ENCODE results near the gene MAP3K2.
"Not testable (repeated sequence)": the region's sequence is repeated elsewhere in the genome, so short reads cannot be mapped to it uniquely, and the experiment has no call there.

The MAP3K2 gene

DNA sequence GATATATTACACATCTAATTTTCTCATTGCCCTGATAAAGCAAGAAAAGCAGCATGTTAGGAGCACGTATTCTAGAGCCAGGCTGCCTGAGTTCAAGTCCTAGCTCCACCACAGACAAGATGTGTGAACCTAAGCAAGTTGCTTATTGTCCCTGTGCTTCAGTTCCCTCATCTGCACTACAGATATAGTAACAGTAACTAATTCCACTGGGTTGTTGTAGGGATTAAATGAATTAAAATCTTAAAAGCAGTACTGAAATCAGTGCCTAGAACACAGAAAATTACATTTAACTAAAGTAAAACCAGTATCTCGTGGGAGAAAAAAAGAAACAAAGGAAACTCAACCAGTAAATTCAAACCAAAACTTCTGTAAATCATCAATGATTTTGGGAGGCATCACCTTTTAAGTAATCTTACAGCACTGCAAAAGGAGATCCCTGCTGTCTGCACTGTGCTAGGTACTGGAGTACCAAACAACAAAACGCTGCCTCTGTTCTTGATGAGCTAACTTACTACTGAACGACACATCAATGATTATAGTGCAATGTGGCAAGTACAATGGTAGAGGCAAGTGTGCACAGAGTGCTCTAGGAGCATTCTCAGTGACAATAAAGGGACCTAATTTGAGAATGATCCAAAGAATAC, 7.9 kb downstream of the MAP3K2 start:
- no peak for DNase-seq

DNA sequence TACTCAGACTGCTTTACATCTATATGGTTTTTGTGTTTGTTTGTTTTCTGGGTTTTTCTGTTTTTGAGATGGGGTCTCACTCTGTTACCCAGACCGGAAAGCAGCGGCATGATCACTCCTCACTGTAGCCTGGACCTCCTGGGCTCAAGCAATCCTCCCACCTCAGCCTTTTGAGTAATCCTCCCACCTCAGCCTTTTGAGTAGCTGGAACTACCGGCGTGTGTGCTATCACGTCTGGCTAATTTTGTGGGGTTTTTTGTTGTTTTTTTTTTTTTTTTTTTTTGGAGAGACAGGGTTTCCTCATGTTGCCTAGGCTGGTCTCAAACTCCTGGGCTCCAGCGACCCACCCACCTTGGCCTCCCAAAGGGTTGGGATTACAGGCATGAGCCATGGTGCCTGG, 9.1 kb downstream of the MAP3K2 start:
- DNase-seq: no peak

DNA sequence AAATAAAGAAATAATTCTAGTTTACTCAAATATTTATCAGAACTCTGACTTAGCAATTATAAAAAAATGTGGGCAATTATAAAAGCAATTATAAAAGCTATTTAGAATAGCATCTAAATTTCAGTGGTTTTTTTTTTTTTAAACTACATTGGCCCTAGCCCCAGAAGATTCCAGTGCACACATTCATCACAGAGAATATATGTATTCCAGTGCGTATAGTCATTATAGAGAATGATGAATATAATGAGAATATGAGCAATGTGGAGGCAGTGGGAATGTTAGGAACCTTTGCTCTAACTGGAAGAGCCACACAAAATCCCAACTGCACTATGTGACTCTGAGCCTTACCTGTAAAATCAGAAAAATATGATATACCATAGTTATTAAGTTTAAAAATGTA, 10.5 kb downstream of the MAP3K2 start:
- no peak for DNase-seq

DNA sequence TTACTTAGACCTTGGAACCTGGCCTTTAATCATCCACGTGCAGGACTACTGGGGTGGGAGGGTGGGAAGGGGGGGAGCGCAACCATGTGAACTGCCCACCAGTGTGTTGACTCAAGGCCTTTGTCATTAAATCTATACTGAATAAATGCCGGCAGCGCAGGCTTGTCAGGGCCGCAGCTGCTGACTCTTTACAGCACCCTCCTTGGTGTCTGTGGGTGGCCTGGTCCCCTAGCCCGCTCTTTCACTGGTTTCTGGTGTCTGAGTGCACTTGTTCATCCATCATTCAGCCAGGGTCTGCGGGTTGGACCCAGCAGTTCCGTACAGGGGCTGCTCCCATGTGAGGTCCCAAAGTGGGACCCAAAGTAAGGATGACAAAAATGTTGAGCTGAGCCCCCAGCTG, 11.5 kb downstream of the MAP3K2 start:
- DNase-seq: no peak

DNA sequence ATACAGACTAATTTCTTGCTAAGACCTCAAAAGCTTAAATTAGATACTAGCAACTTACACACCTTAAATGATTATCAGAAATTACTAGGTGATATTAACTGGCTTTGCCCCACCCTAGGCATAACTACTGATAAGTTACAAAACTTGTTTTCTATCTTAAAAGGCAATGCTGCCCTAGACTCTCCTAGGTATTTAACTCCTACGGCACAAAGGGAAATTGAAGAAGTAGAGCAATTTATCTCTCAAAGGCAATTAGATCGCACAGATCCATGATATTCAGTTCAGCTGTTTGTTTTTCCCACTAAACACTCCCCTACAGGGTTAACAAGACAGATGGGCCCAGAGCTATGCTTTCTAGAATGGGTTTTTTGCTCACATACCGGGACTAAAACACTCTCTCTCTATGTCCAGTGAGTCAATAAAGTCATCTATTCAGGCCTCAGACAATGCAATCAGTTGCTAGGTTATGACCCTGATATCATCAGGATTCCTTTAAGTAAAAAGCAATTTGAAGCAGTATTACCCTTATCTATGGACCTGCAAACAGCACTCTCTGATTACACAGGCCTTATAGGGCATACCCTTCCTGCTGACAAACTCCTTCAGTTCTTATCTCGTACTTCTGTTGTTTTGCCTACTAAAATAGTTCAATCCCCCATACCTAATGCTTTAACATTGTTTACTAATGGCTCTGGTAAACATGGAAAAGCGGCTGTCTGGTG, 14.3 kb downstream of the MAP3K2 start:
- no peak for DNase-seq

DNA sequence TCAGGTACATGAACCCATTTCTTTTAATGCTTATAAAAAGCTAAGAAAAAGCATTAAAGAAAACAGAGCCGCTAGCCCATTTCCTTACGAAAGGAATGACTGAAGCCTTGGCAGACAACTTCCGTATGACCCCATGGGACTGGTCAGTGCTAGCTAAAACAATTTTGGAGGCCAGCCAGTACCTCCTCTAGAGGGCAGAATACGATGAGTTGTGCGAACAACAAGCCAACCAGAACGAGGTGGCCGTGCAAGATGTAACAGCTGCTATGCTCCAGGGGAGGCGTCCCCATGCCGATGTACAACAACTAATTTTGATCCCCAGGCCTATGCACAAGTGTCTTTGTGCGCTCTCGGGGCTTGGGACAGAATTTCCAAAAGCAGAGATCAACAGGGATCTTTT, 16.7 kb downstream of the MAP3K2 start:
- no peak for DNase-seq

DNA sequence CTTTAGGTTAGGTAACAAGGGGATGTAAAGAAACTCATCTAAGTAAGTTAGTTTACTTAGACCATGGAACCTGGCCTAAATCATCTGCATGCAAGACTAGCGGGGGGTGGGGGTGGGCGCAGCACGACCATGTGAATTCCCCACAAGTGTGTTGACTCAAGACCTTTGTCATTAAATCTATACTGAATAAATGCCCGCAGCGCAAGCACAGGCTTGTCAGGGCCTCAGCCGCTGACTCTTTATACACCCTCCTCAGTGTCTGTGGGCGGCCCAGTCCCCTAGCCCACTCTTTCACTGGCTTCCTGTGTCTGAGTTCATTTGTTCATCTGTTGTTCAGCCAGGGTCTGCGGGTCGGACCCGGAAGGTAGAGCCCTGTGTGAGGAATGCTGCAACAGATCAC, 17.8 kb downstream of the MAP3K2 start:
- DNase-seq: no peak

DNA sequence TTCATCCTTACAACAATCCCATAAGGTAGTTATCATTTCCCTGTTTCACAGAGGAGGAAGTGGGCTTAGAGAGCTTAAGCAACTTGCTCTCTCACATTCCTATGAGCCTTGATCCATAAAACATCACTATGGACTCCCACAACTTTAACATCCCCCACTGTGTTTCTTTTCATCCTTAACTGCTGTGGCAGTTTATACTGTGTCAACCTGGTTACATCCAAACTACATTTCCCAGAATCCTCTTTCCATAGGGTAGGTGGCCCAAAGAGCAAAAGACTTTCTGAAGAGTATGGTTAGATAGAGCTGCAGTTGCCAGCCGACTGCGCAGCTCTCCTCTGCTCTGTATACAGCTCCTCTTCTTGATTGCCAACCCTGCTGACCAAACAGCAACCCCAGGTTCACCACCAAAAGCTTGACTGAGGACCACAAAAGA, 22.5 kb downstream of the MAP3K2 start:
- no peak for DNase-seq

DNA sequence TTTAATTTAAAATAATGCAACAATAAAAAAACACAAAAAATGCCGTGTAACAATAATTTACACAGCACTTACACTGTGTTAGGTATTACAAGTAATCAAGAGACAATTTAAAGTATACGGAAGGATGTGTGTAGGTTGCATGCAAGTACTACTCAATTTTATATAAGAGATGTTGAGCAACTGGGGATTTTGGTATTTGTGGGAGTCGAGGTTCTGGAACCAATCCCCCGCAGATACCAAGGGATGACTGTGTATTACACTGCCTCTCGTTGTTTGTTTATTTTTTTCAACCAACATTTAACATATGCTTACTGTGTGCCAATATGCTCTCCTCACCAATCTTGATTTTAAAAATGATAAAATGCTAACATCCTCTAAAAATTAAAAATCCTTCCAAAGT, 24.8 kb downstream of the MAP3K2 start:
- DNase-seq: no peak

DNA sequence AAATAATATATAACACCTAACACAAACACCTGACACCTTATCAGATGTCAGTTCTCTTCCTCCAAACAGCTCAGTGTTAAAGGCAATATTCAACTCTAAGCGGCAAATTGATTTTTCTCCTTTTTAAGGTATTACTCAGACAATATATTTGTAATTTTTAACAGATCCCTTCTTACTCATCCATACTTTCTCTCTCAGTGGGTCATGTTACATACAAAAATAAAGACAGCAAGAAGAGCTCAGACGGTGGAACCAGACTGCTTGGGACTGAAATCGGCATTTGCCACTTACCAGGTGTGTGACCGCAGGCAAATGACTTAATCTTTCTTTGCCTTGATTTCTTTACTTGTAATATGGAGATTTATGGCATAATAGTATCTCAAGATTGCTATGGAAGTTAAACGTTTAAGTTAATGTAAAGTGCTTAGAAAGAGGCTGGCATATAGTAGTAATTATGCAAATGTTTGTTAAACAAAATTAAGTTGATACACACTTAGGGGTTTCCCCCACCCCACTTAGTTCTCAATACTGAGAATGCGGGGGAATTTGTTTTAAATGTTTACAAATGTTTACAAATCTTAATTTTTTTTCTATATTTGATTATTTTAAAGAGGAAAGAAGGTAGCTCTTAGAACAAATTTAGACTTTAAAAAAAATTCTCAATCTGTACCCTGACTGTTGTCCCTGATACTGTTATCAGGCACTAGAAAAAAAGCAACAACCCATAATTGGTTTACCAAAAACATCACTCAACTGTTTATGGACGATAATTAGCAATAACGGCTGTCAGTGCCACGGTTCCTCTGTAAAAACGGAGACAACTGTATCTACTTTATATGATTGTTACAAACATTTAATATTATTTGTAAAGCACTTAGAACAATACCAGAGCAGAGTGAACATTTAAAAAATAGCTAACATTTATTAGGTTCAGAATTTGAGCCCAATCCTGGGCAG, 25.6 kb downstream of the MAP3K2 start:
- no peak for DNase-seq

DNA sequence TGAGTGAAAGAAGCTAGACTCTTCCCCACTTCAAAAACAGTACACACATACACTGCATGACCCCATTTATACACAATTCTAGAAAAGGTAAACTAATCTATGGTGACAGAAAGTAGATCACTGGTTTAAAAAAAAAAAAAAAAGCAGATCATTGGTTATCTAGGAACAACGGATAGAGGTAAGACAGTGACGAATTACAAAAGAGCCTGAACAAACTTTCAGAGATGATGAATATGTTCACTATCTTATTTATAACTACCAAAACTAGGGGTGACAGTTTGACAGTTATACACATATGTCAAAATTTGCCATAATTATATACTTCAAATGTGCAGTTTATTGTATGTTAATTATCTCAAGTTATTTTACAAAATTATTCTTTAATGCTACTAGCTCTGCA, 27.5 kb downstream of the MAP3K2 start:
- no peak for DNase-seq

DNA sequence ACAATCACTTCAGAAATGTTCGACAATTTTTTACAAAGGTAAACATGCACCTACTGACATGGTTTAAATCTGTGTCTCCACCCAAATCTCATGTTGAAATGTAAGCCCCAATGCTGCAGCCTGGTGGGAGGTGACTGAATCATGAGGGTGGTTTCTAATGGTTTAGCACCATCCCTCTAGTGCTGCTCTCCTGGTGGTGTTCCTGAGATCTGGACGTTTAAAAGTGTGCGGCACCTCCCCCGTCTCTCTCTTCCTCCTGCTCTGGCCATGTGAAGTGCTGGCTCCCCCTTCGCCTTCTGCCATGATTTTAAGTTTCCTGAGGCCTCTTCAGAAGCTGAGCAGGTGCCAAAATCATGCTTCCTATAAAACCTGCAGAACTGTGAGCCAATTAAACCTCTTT, 28.3 kb downstream of the MAP3K2 start:
- DNase-seq: no peak

DNA sequence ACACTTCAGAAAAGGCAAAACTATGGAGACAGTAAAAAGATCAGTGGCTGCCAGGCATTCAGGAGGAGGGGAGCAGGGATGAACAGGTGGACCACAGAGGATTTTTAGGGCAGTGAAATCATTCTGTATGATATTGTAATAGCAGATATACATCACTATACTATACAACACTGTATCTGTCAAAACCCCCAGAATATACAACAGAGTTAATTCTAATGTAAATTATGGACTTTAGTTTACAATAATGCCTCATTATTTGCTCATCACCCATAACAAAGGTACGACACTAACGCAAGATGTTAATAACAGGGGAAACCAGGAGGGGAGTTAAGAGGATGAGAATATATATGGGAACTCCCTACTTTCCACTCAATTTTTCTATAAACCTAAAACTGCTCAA, 28.8 kb downstream of the MAP3K2 start:
- no peak for DNase-seq

DNA sequence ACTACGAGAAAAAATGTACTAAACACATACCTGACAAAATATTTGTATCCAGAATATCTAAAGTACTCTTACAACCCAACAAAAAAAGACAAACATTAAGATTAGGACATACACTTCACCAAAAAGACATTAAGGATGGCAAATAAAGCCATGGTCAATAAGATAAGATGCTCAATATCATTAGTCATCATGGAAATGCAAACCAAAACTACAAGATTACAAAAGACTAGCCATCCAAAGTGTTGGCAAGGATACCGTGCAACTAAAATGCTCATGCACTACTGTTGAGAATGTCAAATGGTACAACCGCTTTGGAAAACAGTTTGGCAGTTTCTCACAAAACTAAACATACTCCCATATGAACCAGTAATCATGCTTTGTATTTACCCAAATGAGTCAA, 29.7 kb downstream of the MAP3K2 start:
- DNase-seq: no peak

DNA sequence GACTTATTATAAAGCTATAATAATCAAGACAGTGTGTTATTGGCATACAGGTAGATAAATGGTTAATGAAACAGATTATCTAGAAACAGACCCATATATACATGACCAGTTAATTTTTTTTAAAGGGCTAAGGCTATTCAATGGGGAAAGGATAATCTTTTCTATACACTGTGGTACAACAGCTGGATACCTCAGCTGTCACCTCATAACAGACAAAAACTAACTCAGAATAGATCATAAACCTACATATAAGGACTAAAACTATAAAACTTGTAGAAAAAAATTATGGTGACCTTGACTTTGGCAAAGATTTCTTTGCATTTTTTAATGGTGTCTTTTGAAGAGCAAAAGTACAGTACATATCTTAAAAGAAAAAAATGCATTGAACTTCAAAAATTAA, 30.2 kb downstream of the MAP3K2 start:
- DNase-seq: no peak

DNA sequence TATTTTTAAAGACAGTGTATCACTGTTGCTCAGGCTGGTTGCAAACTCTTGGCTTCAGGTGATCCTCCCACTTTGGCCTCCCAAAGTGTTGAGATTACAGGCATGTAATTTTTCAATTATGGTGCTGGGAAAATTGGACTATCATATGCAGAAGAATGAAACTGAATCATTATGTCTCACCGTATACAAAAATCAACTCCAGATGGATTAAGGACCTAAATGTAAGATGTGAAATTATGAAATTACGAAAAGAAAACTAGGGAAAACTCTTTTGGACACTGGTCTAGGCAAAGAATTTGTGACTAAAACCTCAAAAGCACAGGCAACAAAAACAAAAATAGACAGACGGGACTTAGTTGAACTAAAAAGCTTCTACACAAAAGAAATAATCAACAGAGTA, 31.2 kb downstream of the MAP3K2 start:
- no peak for DNase-seq

DNA sequence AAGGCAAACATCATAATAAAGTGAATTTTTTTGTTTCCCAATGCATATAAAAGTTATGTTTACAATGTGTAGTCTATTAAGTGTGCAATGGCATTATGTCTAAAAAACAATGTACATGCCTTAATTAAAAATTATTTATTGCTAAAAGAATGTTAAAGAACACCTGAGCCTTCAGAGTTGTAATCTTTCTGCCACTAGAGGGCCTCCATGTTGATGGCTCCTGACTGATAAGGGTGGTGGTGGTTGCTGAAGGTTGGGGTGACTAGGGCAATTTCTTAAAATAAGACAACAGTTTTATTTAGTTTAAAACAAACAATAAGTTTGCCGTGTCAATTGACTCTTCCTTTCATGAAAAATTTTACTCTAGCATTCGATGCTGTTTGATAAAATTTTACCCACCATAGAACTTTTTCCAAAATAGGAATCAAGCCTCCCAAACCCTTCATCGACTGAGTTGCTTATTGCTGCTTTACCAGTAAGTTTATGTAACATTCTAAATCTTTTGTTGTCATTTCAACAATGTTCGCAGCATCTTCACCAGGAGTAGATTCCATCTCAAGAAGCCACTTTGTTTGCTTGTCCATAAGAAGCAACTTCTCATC, 32.3 kb downstream of the MAP3K2 start:
- DNase-seq: peak; percentile 16 to 30

DNA sequence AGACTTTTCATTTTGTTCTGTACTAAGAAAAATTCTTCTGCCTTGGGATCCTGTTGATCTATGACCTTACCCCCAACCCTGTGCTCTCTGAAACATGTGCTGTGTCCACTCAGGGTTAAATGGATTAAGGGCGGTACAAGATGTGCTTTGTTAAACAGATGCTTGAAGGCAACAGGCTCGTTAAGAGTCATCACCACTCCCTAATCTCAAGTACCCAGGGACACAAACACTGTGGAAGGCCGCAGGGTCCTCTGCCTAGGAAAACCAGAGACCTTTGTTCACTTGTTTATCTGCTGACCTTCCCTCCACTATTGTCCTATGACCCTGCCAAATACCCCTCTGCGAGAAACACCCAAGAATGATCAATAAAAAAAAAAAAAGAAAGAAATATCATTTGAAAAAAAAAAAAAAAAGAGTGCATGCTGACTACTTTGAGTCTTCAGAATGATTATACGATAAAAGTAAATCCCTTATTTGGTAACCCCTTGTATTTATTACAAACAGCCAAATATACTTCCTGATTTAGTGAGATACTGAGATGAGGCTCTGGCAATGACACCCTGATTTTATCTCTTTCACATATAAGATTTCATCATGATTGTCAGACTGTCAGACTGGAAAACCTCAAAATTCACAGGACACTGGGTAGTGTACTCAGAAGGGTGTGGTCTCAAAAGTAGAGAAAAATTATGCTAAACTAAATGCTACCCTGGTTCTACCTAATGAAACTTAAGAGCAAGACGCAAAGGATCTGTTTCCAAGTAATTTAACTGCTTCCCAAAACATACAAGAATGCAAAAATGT, 33.7 kb downstream of the MAP3K2 start:
- DNase-seq: not testable (repeated sequence)

DNA sequence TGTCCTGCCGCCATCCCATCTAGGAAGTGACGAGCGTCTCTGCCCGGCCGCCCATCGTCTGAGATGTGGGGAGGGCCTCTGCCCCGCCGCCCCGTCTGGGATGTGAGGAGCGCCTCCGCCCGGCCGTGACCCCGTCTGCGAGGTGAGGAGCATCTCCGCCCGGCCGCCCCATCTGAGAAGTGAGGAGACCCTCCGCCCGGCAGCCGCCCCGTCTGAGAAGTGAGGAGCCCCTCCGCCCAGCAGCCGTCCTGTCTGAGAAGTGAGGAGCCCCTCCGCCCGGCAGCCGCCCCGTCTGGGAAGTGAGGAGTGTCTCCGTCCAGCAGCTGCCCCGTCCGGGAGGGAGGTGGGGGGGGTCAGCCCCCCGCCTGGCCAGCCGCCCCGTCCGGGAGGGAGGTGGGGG, 34.6 kb downstream of the MAP3K2 start:
- DNase-seq: not testable (repeated sequence)

DNA sequence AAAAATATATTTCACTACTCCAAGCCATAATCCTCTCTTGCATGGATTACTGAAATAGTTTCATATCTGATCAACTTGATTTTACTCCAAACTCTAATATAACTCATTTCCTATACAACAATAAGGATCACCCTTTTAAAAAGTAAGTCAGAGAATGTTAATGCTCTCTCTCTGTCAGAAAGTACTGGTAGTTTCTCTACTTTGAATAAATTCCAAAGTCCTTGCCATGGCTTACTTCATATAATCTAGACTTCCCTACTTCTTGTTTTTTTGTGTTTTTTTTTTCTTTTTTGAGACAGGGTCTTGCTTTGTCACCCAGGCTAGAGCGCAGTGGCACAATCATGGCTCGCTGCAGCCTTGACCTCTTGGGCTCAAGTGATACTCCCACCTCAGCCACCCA, 36.2 kb downstream of the MAP3K2 start:
- no peak for DNase-seq

DNA sequence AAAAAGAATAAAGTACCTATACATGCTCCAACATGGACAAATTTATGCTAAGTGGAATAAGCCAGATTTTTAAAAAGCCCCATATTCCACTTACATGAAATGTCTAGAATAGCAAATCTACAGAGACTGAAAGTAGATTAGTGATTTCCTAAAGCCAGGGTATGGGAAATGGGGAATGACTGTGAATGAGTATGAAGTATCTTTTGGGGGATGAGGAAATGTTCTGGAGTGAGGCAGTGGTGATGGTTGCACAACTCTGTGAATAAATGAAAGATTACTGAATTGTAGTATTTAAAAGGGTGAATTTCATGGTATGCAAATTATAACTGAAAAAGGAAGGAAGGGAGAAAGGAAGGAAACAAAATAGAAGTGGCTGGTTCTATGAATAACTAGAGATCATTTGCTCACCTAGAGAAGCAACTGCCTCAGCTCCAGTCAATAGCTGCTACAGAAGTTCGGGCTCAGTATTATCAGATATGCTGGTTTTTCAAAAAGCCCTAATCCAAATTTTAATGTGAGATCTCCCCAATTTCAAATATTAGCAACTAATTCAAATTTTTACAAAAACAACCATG, 39.3 kb downstream of the MAP3K2 start:
- no peak for DNase-seq
